ENCODE data around the gene CTIF. TPM values are rescaled to one million over a fixed set of nuclear protein-coding genes. Genes with fewer than 3 reads are reported as not detected.

CTIF gene
- polyA plus RNA-seq, 1 donor from 2014 or later = 50.2 TPM

DNA sequence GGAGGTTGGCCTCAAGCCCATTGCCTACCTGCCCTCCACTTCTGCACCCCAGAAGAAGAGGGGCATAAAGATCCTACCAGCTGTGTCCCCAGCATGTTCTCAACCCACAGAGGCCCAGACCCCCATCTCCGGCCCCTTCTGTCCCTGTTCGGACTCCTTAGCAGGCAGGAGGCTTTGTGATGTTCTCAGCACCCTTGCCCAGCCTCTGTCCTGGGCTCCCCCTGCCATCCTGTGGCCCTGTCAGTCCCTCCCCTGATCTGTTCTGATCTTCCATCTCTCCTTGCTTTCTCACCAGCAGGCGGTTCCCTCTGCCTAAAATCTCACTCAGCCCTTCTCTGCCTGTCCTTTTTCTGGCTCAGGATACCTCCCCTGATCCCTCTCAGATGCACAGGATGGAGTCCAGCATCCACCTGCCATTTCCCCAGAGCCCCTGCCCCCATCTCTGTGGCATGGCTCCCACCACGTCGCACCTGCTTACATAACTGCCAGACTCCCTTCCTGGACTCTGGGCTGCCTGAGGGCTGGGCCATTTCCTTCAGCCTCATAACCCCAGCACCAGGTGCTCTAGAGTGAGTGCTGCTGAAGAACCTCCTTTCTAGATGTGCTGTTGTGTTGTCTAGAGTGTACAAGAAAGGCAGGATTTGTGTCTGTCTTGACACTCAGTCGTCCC lies 134.0 kb downstream of the CTIF start:
- Histone ChIP-seq H3K36me3 (ENCODE audit: insufficient read depth, low read length) (peaks cover 14% of the 10 kb centered on the region), H3K9me3 (ENCODE audit: low read length) (peaks cover 7% of the 10 kb centered on the region), H3F3A (ENCODE audit: insufficient read depth, low read length, poor library complexity, severe bottlenecking) (no peaks in the 10 kb centered on the region), H2AFZ (ENCODE audit: low read depth, low read length) (no peak overlapping the region), H3K27ac (ENCODE audit: low read length) (no peak overlapping the region), H3K9me2 (ENCODE audit: insufficient read depth, low read length) (no peaks in the 10 kb centered on the region), H4K20me1 (ENCODE audit: insufficient read depth) (no peaks in the 10 kb centered on the region), H3K9ac (ENCODE audit: low read length) (no peak overlapping the region), H3K27me3 (ENCODE audit: insufficient read depth, low read depth, low read length) (no peaks in the 10 kb centered on the region), H3K4me3 (ENCODE audit: low read length) (no peak overlapping the region), H3K4me2 (ENCODE audit: low read length) (no peak overlapping the region), H3K79me2 (replicated peaks; ENCODE audit: insufficient read depth, low read length) (no peaks in the 10 kb centered on the region)
- TF ChIP-seq RAD21 (conservative IDR thresholded peaks at IDR 0.05) = no peak
- TF ChIP-seq TAF1 (IDR thresholded peaks at IDR 0.05; ENCODE audit: low read depth) = no peak
- no peak for TF ChIP-seq MXI1 (conservative IDR thresholded peaks at IDR 0.05; ENCODE audit: poor library complexity, severe bottlenecking)
- no peak for TF ChIP-seq POLR2AphosphoS5 (IDR thresholded peaks at IDR 0.05)
- no peak for TF ChIP-seq EP300 (conservative IDR thresholded peaks at IDR 0.05; ENCODE audit: poor library complexity, severe bottlenecking)
- no peak for TF ChIP-seq SMC3 (conservative IDR thresholded peaks at IDR 0.05; ENCODE audit: poor library complexity)
- TF ChIP-seq, protein P1, sequence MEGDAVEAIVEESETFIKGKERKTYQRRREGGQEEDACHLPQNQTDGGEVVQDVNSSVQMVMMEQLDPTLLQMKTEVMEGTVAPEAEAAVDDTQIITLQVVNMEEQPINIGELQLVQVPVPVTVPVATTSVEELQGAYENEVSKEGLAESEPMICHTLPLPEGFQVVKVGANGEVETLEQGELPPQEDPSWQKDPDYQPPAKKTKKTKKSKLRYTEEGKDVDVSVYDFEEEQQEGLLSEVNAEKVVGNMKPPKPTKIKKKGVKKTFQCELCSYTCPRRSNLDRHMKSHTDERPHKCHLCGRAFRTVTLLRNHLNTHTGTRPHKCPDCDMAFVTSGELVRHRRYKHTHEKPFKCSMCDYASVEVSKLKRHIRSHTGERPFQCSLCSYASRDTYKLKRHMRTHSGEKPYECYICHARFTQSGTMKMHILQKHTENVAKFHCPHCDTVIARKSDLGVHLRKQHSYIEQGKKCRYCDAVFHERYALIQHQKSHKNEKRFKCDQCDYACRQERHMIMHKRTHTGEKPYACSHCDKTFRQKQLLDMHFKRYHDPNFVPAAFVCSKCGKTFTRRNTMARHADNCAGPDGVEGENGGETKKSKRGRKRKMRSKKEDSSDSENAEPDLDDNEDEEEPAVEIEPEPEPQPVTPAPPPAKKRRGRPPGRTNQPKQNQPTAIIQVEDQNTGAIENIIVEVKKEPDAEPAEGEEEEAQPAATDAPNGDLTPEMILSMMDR (IDR thresholded peaks at IDR 0.05; ENCODE audit: poor library complexity, severe bottlenecking) = no peak
- TF ChIP-seq EZH2 (IDR thresholded peaks at IDR 0.05; ENCODE audit: borderline replicate concordance, insufficient read depth, low read length, poor library complexity, severe bottlenecking) = no peak
- TF ChIP-seq, protein P2, sequence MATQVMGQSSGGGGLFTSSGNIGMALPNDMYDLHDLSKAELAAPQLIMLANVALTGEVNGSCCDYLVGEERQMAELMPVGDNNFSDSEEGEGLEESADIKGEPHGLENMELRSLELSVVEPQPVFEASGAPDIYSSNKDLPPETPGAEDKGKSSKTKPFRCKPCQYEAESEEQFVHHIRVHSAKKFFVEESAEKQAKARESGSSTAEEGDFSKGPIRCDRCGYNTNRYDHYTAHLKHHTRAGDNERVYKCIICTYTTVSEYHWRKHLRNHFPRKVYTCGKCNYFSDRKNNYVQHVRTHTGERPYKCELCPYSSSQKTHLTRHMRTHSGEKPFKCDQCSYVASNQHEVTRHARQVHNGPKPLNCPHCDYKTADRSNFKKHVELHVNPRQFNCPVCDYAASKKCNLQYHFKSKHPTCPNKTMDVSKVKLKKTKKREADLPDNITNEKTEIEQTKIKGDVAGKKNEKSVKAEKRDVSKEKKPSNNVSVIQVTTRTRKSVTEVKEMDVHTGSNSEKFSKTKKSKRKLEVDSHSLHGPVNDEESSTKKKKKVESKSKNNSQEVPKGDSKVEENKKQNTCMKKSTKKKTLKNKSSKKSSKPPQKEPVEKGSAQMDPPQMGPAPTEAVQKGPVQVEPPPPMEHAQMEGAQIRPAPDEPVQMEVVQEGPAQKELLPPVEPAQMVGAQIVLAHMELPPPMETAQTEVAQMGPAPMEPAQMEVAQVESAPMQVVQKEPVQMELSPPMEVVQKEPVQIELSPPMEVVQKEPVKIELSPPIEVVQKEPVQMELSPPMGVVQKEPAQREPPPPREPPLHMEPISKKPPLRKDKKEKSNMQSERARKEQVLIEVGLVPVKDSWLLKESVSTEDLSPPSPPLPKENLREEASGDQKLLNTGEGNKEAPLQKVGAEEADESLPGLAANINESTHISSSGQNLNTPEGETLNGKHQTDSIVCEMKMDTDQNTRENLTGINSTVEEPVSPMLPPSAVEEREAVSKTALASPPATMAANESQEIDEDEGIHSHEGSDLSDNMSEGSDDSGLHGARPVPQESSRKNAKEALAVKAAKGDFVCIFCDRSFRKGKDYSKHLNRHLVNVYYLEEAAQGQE (IDR thresholded peaks at IDR 0.05; ENCODE audit: borderline replicate concordance) = no peak

GRCh38 chr18:48673456-48673852 lies 134.6 kb downstream of the CTIF start:
- H3K4me3 ChIP-seq (ENCODE audit: low read length) = no peak overlapping the region
- H3F3A ChIP-seq (ENCODE audit: insufficient read depth, low read length, poor library complexity, severe bottlenecking) = no peaks in the 10 kb centered on the region
- TF ChIP-seq POLR2AphosphoS5 (IDR thresholded peaks at IDR 0.05) (no peak), MXI1 (conservative IDR thresholded peaks at IDR 0.05; ENCODE audit: poor library complexity, severe bottlenecking) (no peak), EP300 (conservative IDR thresholded peaks at IDR 0.05; ENCODE audit: poor library complexity, severe bottlenecking) (no peak), EZH2 (IDR thresholded peaks at IDR 0.05; ENCODE audit: borderline replicate concordance, insufficient read depth, low read length, poor library complexity, severe bottlenecking) (no peak), RAD21 (conservative IDR thresholded peaks at IDR 0.05) (no peak)
- TF ChIP-seq, protein P2 (IDR thresholded peaks at IDR 0.05; ENCODE audit: borderline replicate concordance) = no peak
- TF ChIP-seq, protein P1 (IDR thresholded peaks at IDR 0.05; ENCODE audit: poor library complexity, severe bottlenecking) = no peak
- H3K27me3 ChIP-seq (ENCODE audit: insufficient read depth, low read depth, low read length) = no peaks in the 10 kb centered on the region
- no peaks in the 10 kb centered on the region for H4K20me1 ChIP-seq (ENCODE audit: insufficient read depth)
- no peak overlapping the region for H3K9ac ChIP-seq (ENCODE audit: low read length)
- H3K4me2 ChIP-seq (ENCODE audit: low read length) = no peak overlapping the region
- peaks cover 14% of the 10 kb centered on the region for H3K36me3 ChIP-seq (ENCODE audit: insufficient read depth, low read length)
- no peak overlapping the region for H2AFZ ChIP-seq (ENCODE audit: low read depth, low read length)
- peaks cover 7% of the 10 kb centered on the region for H3K9me3 ChIP-seq (ENCODE audit: low read length)
- no peak overlapping the region for H3K27ac ChIP-seq (ENCODE audit: low read length)
- H3K9me2 ChIP-seq (ENCODE audit: insufficient read depth, low read length) = no peaks in the 10 kb centered on the region
- H3K79me2 ChIP-seq (replicated peaks; ENCODE audit: insufficient read depth, low read length) = no peaks in the 10 kb centered on the region

Measured in neural cell (in vitro differentiated cells).